Pons (tissue), 1 donor: ENCODE data around the gene NTF4.
A peak's percentile ranks its signal among the peaks of the same experiment; 100 is the strongest.

Source experiments
- DNase-seq: peaks from one replicate; pipeline ENCODE4 v3.0.0-alpha.2; 2016; ENCODE audit warnings: low spot score

NTF4 gene, protein sequence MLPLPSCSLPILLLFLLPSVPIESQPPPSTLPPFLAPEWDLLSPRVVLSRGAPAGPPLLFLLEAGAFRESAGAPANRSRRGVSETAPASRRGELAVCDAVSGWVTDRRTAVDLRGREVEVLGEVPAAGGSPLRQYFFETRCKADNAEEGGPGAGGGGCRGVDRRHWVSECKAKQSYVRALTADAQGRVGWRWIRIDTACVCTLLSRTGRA

DNA sequence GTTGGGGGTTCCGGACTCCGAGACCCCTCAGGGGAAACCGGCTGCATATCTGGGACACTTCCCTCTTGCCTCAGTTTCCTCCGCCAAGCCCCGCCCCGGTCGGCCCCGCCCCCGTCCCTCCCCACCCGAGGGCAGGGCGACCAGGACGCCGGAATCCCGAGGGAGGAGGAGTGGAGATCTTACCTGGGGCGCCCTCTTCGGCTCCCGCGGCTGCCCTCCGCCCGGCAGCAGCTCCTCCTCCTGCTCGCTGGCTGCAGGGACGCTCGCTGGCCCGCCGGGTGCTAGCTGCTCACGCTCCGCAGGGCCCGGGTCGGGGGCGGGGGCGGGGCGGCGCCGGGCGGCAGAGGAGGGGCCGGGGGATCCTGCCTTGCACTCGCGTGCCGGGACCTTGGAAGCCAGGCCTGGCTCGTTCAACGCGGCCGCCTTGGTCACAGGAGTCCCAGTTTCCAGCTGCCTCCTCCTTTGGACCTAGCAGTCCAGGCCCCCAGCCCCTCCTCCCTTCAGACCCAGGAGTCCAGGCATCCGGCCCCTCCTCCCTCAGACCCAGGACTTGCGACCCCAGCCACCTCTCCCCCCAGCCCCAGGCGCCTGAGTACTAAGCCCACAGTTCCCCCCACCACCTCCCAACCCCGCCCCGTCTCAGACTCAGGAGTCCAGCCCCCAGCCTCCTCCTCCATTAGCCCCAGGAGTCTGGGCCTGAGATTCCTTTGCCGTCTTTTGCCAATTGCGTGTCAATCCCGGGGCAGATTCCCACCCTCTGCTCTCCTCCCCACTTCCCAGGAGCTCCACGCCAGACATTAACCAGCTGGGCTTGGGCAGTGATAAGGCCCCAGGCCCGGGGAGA is at the start of gene NTF4:
TSS of gene NTF4 (minus strand) at position 51 of the 844 bp plus-strand sequence. CDS start 2,821 bp downstream, outside the sequence.
- DNase-seq, result no peak

DNA sequence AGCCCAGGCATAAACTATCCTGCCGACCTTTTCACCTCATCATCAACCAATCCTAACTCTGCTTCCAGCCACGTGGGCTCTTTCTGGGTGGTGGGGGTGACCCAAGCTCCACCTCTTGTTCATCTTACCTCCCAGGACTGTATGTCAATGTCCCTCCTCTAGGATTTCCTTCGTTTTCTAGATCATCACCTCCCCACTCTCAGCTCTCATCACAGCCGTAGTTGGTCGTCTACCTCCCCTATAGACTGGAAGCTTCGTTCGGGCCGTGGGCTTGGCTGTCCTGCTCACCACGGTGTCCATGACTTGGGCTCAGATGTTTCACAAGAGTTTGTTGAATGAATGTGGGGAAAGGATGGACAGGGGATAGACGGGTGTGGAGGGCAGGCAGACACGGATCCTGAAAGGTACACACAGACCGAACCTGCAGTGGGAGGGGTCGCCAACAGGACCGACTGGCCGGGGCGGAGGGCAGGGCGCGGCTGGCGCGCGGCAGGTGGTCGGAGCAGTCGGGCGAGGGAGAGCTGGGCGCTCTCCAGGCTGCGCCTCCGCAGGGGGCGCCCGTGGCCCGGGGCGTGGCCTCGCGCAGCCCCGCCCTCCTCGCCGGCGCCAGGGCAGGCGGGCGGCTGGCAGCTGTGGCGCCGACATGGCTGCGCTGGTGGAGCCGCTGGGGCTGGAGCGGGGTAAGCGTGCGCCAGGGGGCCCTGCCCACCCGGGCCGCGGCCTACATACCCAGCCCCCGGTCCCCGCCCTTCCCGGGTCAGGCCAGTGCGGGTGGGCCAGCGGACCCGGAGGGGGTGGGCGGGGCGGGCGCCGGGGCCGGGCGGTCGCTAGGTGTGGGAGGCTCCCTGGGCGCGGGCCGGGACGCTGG is 49.4 kb upstream of the NTF4 start, which contains the start of gene LIN7B:
TSS of gene LIN7B (plus strand) at position 609 of the 868 bp plus-strand sequence. CDS start at position 644, 35 bp downstream.
- no peak for DNase-seq

GRCh38 chr19:49111218-49111998 is 46.8 kb upstream of the NTF4 start:
- no peak for DNase-seq

- DNase-seq, result no peak
Measured at GRCh38 chr19:49110567-49110966, 45.9 kb upstream of the NTF4 start.

- no peak for DNase-seq
Measured at GRCh38 chr19:49109569-49110233, 45.1 kb upstream of the NTF4 start.

DNA sequence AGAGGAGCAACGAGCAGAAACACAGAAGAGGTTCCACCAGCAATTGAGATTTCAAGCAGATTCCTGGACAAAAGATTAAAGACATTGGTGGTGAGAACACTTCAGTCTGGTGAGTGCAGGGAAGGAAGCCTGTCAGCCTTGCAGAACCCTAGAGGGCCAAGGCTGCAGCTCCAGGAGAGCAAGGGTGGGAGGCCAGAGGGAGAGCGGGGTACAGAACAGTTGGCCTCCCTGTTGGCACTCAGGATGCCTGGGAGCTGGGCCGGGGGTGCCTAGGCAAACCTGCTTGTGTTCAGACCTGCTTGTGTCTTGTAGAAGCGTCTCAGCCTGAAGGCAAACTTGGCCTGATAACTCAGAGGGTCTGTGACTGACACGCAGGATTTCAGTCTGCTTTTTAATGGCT is 44.4 kb upstream of the NTF4 start:
- no peak for DNase-seq

GRCh38 chr19:49107625-49108459 is 43.2 kb upstream of the NTF4 start:
- no peak for DNase-seq

- no peak for DNase-seq
Measured at GRCh38 chr19:49106648-49107135, 42.1 kb upstream of the NTF4 start.

DNA sequence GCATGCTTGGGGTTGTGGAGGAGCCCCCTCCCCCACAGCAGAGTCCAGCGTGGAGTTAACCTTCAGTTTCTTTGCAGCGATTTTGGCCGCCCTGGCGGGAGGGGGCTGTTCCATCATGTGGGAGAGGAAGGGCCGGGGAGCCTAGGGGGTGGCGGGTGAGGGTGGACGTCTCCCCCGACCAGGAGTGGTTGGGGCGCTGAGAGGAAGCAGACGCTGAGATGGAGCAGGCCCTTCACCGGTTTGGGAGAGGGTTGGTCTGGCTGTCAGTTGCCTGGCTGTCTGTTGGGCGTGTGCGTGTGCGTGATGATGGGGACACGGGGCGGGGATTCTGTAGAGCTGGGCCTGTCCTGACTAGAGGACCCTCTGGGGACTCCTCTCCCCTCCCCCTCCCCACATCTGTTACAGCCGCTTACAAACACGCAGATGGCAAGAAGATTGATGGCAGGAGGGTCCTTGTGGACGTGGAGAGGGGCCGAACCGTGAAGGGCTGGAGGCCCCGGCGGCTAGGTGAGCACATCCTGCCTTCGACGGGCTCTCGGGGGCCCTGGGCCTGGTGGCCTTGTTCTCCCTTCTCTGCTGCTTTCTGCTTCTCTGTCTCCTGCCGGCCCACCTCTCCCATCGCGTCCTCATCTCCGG is 39.7 kb upstream of the NTF4 start:
- no peak for DNase-seq

DNA sequence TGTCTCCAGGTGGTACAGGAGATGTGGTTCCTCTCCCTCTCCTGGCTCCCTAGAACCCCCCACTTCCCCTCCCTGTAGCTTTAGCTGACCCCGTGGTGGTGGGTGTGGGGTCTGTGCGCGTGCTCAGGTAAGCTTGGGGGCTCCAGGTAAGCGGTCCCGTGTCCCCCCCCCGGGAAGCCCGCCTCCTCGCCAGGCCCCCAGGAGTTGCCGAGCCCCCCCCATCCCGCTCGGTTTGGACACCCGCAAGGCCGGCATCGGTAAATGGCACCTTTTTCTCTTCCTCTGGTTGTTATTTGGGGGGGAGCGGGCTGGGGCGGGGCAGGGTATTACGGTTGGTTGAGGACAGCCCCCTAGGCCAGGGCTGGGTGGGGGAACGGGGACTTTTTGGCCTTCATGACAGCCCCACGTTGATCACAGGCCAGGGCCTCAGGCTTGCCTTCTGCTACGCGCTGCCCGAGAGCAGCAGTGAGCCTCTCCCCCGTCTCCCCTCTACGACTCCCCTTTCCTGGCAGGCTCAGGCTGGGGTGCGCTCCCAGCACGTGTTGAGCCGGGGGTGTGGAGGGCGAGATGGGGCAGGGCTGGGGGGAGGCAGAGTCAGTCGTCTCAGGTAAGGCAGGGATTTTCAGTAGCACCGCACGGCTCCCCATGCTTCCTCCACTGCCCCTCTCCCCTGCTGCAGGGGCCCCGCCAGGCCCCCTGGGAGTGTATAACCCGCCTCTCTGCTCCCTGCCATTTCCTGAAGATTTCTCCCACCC is 38.9 kb upstream of the NTF4 start:
- no peak for DNase-seq

DNA sequence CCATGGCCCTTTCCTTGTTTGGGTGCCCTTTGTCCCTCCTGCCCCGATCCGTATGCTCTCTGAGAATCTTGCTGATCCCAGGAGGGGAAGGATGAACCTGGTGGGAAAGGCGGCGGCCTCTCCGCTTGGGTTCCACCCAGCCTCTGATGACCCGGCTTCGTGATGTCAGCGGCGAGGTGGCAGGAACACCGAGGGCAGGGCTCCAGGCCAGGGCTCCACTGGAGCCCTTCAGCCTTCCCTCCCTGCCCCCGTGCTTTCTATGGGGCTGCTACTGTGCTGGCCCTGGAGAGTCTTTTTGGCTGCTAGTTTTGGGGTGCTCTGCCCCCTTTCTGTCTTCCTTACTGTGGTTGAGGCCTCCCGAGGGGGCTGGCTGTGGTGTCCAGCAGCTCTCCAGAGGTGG is 37.7 kb upstream of the NTF4 start:
- DNase-seq, result no peak

- DNase-seq, result no peak
Measured at GRCh38 chr19:49101160-49101559, 36.5 kb upstream of the NTF4 start.

DNA sequence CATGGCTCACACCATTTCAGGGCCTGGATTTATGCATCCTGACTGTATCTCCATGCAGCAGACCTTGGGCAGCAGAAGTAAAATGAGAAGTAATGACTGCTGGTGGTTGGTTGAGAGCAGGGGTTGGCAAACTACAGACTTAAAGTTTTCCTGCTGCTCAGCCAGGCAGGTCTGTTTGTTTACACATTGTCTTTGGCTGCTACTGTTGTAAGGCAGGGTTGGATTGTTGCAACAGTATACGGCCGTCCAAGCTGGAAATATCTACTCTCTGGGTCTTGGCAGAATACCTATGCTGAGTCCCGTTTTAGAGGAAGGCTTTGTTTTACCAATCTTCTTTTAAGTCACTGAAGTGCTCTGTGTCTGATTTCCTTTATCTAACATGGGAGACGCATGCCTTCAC is 34.2 kb upstream of the NTF4 start:
- DNase-seq, result no peak

DNA sequence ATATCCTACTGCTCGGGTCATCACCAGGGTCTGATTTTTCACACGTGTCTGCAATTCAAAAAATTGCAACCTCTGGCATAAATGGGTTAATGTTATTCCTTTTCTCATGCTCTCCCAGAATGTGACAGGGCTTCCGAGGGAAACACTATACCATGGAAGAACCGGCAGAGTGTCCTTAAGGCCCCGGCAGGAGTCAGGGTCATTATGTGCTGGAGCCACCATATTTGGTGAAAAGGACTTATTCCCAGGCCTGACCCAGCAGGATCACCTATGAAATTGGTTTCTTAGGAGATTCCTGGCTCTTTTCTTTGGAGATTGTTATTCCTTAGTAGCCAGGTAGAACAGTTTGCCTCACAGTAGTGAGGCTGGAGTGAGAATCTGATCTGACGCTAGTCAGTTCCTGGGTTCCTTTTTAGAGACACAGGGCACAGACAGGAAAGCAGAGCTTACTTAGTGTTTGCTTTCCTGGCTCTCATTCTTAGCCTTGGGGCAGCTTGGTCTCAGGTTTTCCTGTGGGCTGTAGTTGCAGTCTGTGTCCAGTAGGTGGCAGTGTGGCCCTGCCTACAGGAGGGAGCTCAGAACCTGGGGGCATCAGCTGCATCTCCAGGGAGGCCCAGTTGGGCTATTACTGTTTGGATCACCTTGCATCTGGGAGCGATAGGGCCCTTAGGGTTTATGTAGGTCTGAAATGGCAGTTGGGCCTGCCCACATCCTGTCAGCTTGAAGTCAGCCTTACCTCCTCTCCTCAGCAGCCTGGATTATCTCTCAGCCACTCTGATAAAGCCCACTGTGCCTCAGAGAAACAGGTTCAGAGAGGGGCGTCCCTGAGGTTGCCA is 33.1 kb upstream of the NTF4 start:
- peak; percentile 72 for DNase-seq

DNA sequence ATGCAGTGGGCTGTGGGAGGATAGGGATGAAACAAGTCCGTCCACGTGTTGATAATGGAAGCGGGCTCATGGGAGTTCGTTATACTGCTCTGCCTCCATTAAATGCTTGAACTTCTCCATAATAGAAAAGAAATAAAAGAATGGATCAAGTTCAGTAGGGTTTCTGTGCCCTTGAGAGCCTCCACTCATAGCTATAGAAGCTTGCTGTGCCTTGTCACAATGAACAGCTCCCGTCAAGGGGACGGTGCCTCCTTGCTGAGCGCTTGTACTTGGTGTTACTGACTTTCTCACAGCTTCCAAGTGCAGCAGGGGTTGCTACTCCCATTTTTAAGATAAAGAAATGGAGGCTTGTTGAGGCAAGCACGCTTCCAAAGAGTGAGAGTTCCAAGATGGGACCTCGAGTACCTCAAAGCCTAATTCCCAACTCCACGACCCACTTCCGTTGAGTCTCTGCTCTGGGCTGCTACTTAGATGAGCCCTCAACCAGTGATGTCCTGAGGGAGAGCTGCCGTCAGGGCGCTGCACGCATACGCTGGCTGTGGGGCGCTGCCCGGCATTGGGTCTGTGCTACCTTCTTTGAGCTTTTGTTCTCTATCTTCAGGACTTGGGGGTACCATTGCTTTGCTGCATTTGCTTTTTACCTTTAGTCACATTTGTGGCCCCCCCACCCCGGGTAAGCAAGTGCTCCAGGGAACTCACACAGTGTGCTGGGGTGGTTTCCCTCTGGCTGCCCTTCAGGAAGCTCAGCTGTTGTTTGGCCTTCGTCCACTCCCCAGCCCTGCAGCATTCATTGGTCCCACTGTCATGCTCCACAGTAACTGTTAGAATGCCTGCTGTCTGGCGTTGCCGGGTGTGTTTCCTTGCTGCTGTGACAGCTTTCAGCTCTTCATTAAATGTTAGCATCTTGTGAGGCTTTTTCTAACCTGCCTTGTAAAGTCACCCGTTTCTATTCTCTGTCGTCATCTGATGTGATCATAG is 30.2 kb upstream of the NTF4 start:
- DNase-seq, result peak; percentile 45

DNA sequence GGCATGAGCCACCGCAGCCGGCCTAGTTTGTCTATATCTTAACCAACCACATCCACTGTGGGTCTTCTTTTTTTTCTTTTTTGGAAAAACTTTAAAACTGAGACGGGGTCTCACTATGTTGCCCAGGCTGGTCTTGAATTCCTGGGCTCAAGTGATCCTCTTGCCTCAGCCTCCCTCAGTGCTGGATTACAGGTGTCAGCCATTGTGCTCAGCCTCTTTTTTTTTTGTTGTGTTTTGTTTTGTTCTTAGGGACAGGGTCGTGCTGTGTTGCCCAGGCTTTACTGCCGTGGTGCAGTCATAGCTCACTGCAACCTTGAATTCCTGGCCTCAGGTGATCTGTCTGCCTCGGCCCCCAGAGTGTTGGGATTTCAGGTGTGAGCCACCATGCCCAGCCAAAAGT is 28.1 kb upstream of the NTF4 start:
- no peak for DNase-seq
